Lung (tissue), 12 donors: Measurements from ENCODE around the gene IL17RD. TPM values are rescaled to one million over a fixed set of nuclear protein-coding genes. Genes with fewer than 3 reads are reported as not detected.

Source experiments
- ATAC-seq: fragments of 200-7000 bp; cut with Tn5 transposase; one replicate; pipeline ENCODE4 v1.9.1; 2020; ENCODE audit warnings: moderate number of reproducible peaks; ENCODE audit not compliant: insufficient read depth, low FRiP score
- DNase-seq, 3 donors: peaks; one replicate each; pipeline ENCODE4 v3.0.0-alpha.2; 2013 to 2017
- H3K27ac ChIP-seq, 2 donors: one replicate each; pipeline ENCODE4 v1.5.1; 2013; ENCODE audit warnings: mild to moderate bottlenecking in 2 of 2, moderate library complexity in 2 of 2, control low read depth in 1 of 2, inconsistent platforms in 1 of 2, low read depth in 1 of 2, low read length in 1 of 2
- H3K27me3 ChIP-seq, 3 donors: one replicate each; pipeline ENCODE4 v1.5.1; 2013; ENCODE audit warnings: low read length in 2 of 3; ENCODE audit not compliant: control insufficient read depth in 3 of 3, insufficient read depth in 3 of 3
- H3K36me3 ChIP-seq, 4 donors: one replicate each; pipeline ENCODE4 v1.5.1; 2013; ENCODE audit warnings: low read length in 4 of 4, mild to moderate bottlenecking in 1 of 4, moderate library complexity in 1 of 4; ENCODE audit not compliant: control insufficient read depth in 4 of 4, insufficient read depth in 4 of 4
- H3K4me1 ChIP-seq, 5 donors: one replicate each; pipeline ENCODE4 v1.5.1; 2013; ENCODE audit warnings: low read length in 5 of 5, mild to moderate bottlenecking in 2 of 5, moderate library complexity in 1 of 5; ENCODE audit not compliant: control insufficient read depth in 5 of 5, insufficient read depth in 5 of 5
- H3K4me3 ChIP-seq: one replicate; pipeline ENCODE4 v1.5.1; 2013; ENCODE audit warnings: mild to moderate bottlenecking, control low read depth, moderate library complexity
- H3K9ac ChIP-seq, 2 donors: one replicate each; pipeline ENCODE4 v1.5.1; 2013; ENCODE audit warnings: low read length in 2 of 2, control low read depth in 1 of 2; ENCODE audit not compliant: insufficient read depth in 1 of 2
- H3K9me3 ChIP-seq, 4 donors: one replicate each; pipeline ENCODE4 v1.5.1; 2013; ENCODE audit warnings: low read length in 3 of 4, mild to moderate bottlenecking in 1 of 4, moderate library complexity in 1 of 4; ENCODE audit not compliant: control insufficient read depth in 4 of 4, insufficient read depth in 3 of 4
- CTCF ChIP-seq: IDR thresholded peaks from 2 replicates; pipeline ENCODE4 v1.5.1; 2012; ENCODE audit warnings: mild to moderate bottlenecking; ENCODE audit errors: control extremely low read depth, extremely low read depth
- WGBS, 2 donors: extraction: QIAGEN DNeasy Blood & Tissue Kit; methylation state at CpG; one replicate each; pipeline ENCODE4 v1.1.7; 2013; 5-methylcytosine and 5-hydroxymethylcytosine counted together
- polyA plus RNA-seq, 2 donors: library from polyadenylated mRNA; stranded (reverse); fragments of 200-250 nt; gene quantifications; one replicate each; pipeline ENCODE4 v1.2.1, GENCODE V29; 2013
- total RNA-seq, 2 donors: library from RNA; depleted of rRNA in 1 of 2; stranded (reverse); fragments of >200 nt in 1 of 2; gene quantifications; one replicate each; pipeline ENCODE4 v1.2.1, GENCODE V29; 2014 to 2021
- donor health status: control.
- donor health status: control.
- donor health status: Bipolar disorder and iron deficiency.
- donor health status: healthy.
- donor health status: DM: yes; HTN: yes; CAD: no.

Gene IL17RD
- total and polyA plus RNA-seq, 4 donors: 0.22 to 4.8 (median 1.1) TPM

GRCh38 chr3:57091521-57092273 is 73.5 kb downstream of the IL17RD start:
- H3K4me1 ChIP-seq: peaks cover 0 to 9% (median 3%) of the 10 kb centered on the region in 5 donors
- no peak for TF ChIP-seq CTCF
- WGBS, 2 donors: 81 to 82% methylated on average over 3 of the region's 3 CpGs
- ATAC-seq (no peak), DNase-seq (peak in 1 of 3 donors; percentile 48)
- no peak overlapping the region for H3K27ac ChIP-seq
- H3K36me3 ChIP-seq: peaks cover 0 to 8% (median 0%) of the 10 kb centered on the region in 4 donors
- no peak overlapping the region for H3K9ac ChIP-seq
- H3K27me3 ChIP-seq: no peaks in the 10 kb centered on the region
- no peak overlapping the region for H3K4me3 ChIP-seq
- no peaks in the 10 kb centered on the region for H3K9me3 ChIP-seq

- WGBS, 2 donors: 92 to 99% methylated on average over 4 of the region's 4 CpGs
- H3K4me3 ChIP-seq: no peak overlapping the region
- ATAC-seq (no peak), DNase-seq (no peak)
- TF ChIP-seq CTCF: no peak
- H3K9me3 ChIP-seq: no peaks in the 10 kb centered on the region
- no peak overlapping the region for H3K9ac ChIP-seq
- H3K27ac ChIP-seq: no peak overlapping the region
- no peaks in the 10 kb centered on the region for H3K4me1 ChIP-seq
- no peaks in the 10 kb centered on the region for H3K36me3 ChIP-seq
- no peaks in the 10 kb centered on the region for H3K27me3 ChIP-seq
Measured at GRCh38 chr3:57089043-57089442, 76.1 kb downstream of the IL17RD start.

GRCh38 chr3:57088503-57088902 is 76.7 kb downstream of the IL17RD start:
- H3K9ac ChIP-seq: no peak overlapping the region
- DNase-seq (no peak), ATAC-seq (no peak)
- no peaks in the 10 kb centered on the region for H3K9me3 ChIP-seq
- H3K27ac ChIP-seq: no peak overlapping the region
- TF ChIP-seq CTCF: no peak
- no peak overlapping the region for H3K4me3 ChIP-seq
- H3K27me3 ChIP-seq: no peaks in the 10 kb centered on the region
- no peaks in the 10 kb centered on the region for H3K4me1 ChIP-seq
- WGBS, 2 donors: 63 to 70% methylated on average over 5 of the region's 5 CpGs
- no peaks in the 10 kb centered on the region for H3K36me3 ChIP-seq
